HG02759 (cell line): ENCODE results near the gene CEP70.
"Not testable (repeated sequence)": the region's sequence is repeated elsewhere in the genome, so short reads cannot be mapped to it uniquely, and the experiment has no call there.

Source experiments
- ATAC-seq: cut with Tn5 transposase; IDR thresholded peaks from one replicate; pipeline ENCODE4 v1.9.1; 2021; ENCODE audit warnings: mild to moderate bottlenecking, moderate library complexity; ENCODE audit not compliant: unreplicated experiment

The CEP70 gene

GRCh38 chr3:138593488-138594149 is 441 bp downstream of the CEP70 start:
- ATAC-seq = no peak

GRCh38 chr3:138591392-138591791 is 2.7 kb downstream of the CEP70 start:
- no peak for ATAC-seq

GRCh38 chr3:138588445-138588844 is 5.6 kb downstream of the CEP70 start:
- no peak for ATAC-seq

- no peak for ATAC-seq
Measured at GRCh38 chr3:138587374-138587773, 6.7 kb downstream of the CEP70 start.

GRCh38 chr3:138578961-138579574 is 15.0 kb downstream of the CEP70 start:
- no peak for ATAC-seq

- peak; percentile 84 for ATAC-seq
Measured at GRCh38 chr3:138578141-138578540, 15.9 kb downstream of the CEP70 start.

- ATAC-seq = no peak
Measured at GRCh38 chr3:138573138-138573537, 20.9 kb downstream of the CEP70 start.

- not testable (repeated sequence) for ATAC-seq
Measured at GRCh38 chr3:138569624-138570023, 24.4 kb downstream of the CEP70 start.

- no peak for ATAC-seq
Measured at GRCh38 chr3:138569090-138569489, 25.0 kb downstream of the CEP70 start.

GRCh38 chr3:138567403-138567802 is 26.7 kb downstream of the CEP70 start:
- ATAC-seq = no peak

- not testable (repeated sequence) for ATAC-seq
Measured at GRCh38 chr3:138566293-138566692, 27.8 kb downstream of the CEP70 start.

GRCh38 chr3:138562902-138563301 is 31.2 kb downstream of the CEP70 start:
- not testable (repeated sequence) for ATAC-seq

- no peak for ATAC-seq
Measured at GRCh38 chr3:138560501-138560900, 33.6 kb downstream of the CEP70 start.

GRCh38 chr3:138559134-138559533 is 34.9 kb downstream of the CEP70 start:
- ATAC-seq = no peak

GRCh38 chr3:138554775-138555174 is 39.3 kb downstream of the CEP70 start:
- ATAC-seq = not testable (repeated sequence)

- not testable (repeated sequence) for ATAC-seq
Measured at GRCh38 chr3:138550958-138551357, 43.1 kb downstream of the CEP70 start.

- ATAC-seq = no peak
Measured at GRCh38 chr3:138549179-138549977, 44.7 kb downstream of the CEP70 start.

GRCh38 chr3:138547342-138547975 is 46.6 kb downstream of the CEP70 start:
- ATAC-seq = no peak

- ATAC-seq = no peak
Measured at GRCh38 chr3:138544546-138544945, 49.5 kb downstream of the CEP70 start.

GRCh38 chr3:138542977-138543376 is 51.1 kb downstream of the CEP70 start:
- ATAC-seq = no peak

- no peak for ATAC-seq
Measured at GRCh38 chr3:138539352-138539751, 54.7 kb downstream of the CEP70 start.
